SK-N-SH (cell line): ENCODE results near the gene SMAP2. TPM values are rescaled to one million over a fixed set of nuclear protein-coding genes. Genes with fewer than 3 reads are reported as not detected.

ENCODE experiments used
- CTCF ChIA-PET: fragments of 300-600, 350-600 bp; formaldehyde crosslinking; extraction: SDS; loops from one replicate; lab custom pipeline; 2021; lab: Yijun Ruan, JAX
- POLR2A ChIA-PET: fragments of 350-600 bp; sonication (Branson Sonifier 250); formaldehyde crosslinking; extraction: SDS; loops from one replicate; lab custom pipeline; 2020; ENCODE audit warnings: antibody characterized with exemption, inconsistent platforms; lab: Yijun Ruan, JAX
- DNase-seq: peaks from one replicate; pipeline ENCODE4 v3.0.0; 2012
- H2AFZ ChIP-seq: fragments of 200-600 bp; sonication (generic); 2 replicates; pipeline ENCODE4 v1.8.1; 2016; ENCODE audit warnings: antibody characterized with exemption, mild to moderate bottlenecking, low read depth
- H3F3A ChIP-seq: fragments of 200-600 bp; sonication (generic); replicated peaks from 2 replicates; pipeline ENCODE3; 2016; ENCODE audit warnings: antibody characterized with exemption, mild to moderate bottlenecking; ENCODE audit not compliant: insufficient read depth
- H3K27ac ChIP-seq, 2 experiments: fragments of 200-500 bp in 1 of 2; fragments of 200-600 bp in 1 of 2; sonication (Bioruptor generic) in 1 of 2; sonication (generic), shearing (Covaris generic) in 1 of 2; 2 replicates each; pipeline versions ENCODE4 v1.5.1 to v1.6.1; 2014 to 2016; ENCODE audit warnings: low read depth in 2 of 2, inconsistent platforms in 1 of 2, low read length in 1 of 2, mild to moderate bottlenecking in 1 of 2, mixed read lengths in 1 of 2
- H3K27me3 ChIP-seq: fragments of 200-600 bp; sonication (generic), shearing (Covaris generic); 2 replicates; pipeline ENCODE4 v1.6.1; 2016; ENCODE audit warnings: mixed run types; ENCODE audit not compliant: insufficient read depth
- H3K36me3 ChIP-seq, 2 experiments: fragments of 200-500 bp in 1 of 2; fragments of 200-600 bp in 1 of 2; sonication (Bioruptor generic) in 1 of 2; sonication (generic) in 1 of 2; replicated peaks in 1 of 2; 2 replicates each; pipeline versions ENCODE3 to v1.5.1; 2014 to 2016; ENCODE audit warnings: low read length in 1 of 2, mild to moderate bottlenecking in 1 of 2; ENCODE audit not compliant: insufficient read depth in 2 of 2, control insufficient read depth in 1 of 2
- H3K4me1 ChIP-seq, 2 experiments: fragments of 200-500 bp in 1 of 2; fragments of 200-600 bp in 1 of 2; sonication (Bioruptor generic) in 1 of 2; sonication (generic), shearing (Covaris generic) in 1 of 2; 2 replicates each; pipeline versions ENCODE4 v1.5.1 to v1.6.1; 2014 to 2016; ENCODE audit warnings: low read depth in 1 of 2, low read length in 1 of 2, mixed run types in 1 of 2; ENCODE audit not compliant: insufficient read depth in 2 of 2, control insufficient read depth in 1 of 2
- H3K4me2 ChIP-seq: fragments of 200-600 bp; sonication (generic), shearing (Covaris generic); 2 replicates; pipeline ENCODE4 v1.6.1; 2017; ENCODE audit warnings: mixed run types
- H3K4me3 ChIP-seq, 2 experiments: fragments of 200-500 bp in 1 of 2; fragments of 200-600 bp in 1 of 2; sonication (Bioruptor generic) in 1 of 2; sonication (generic), shearing (Covaris generic) in 1 of 2; 2 replicates each; pipeline versions ENCODE4 v1.5.1 to v1.8.1; 2014 to 2016; ENCODE audit warnings: low read depth in 2 of 2, inconsistent platforms in 1 of 2, low read length in 1 of 2, mild to moderate bottlenecking in 1 of 2, mixed read lengths in 1 of 2, moderate library complexity in 1 of 2
- H3K79me2 ChIP-seq: fragments of 200-600 bp; sonication (generic); 2 replicates; pipeline ENCODE4 v1.8.1; 2017; ENCODE audit warnings: mild to moderate bottlenecking; ENCODE audit not compliant: insufficient read depth
- H3K9ac ChIP-seq: fragments of 200-600 bp; sonication (generic); 2 replicates; pipeline ENCODE4 v1.6.1; 2017; ENCODE audit warnings: mixed run types
- H3K9me2 ChIP-seq: fragments of 200-600 bp; sonication (generic); 2 replicates; pipeline ENCODE4 v1.6.1; 2017; ENCODE audit warnings: mixed run types
- H3K9me3 ChIP-seq: fragments of 200-600 bp; sonication (generic); 2 replicates; pipeline ENCODE4 v1.6.1; 2017; ENCODE audit warnings: mixed run types, mild to moderate bottlenecking, moderate library complexity
- H4K20me1 ChIP-seq: fragments of 200-600 bp; sonication (generic); 2 replicates; pipeline ENCODE4 v1.6.1; 2017; ENCODE audit warnings: mild to moderate bottlenecking, mixed run types; ENCODE audit not compliant: insufficient read depth
- CHD2 ChIP-seq: fragments of 150-350 bp; IDR thresholded peaks from 2 replicates; pipeline ENCODE4 v1.6.1; 2018; ENCODE audit warnings: low read length; ENCODE audit not compliant: partially characterized antibody
- CTCF ChIP-seq: fragments of 200-600 bp; sonication (generic); IDR thresholded peaks from 2 replicates; pipeline ENCODE4 v1.6.1; 2017; ENCODE audit warnings: antibody characterized with exemption, mild to moderate bottlenecking, moderate library complexity
- ELF1 ChIP-seq: IDR thresholded peaks from 2 replicates; pipeline ENCODE4 v1.4.0; 2012
- FOXJ3 ChIP-seq: sonication (generic); formaldehyde crosslinking; IDR thresholded peaks from 2 replicates; pipeline ENCODE4 v1.5.1; 2020; ENCODE audit warnings: mild to moderate bottlenecking, missing genetic modification reagents
- FOXM1 ChIP-seq: IDR thresholded peaks from 2 replicates; pipeline ENCODE4 v1.4.0; 2012; ENCODE audit warnings: low read depth, mild to moderate bottlenecking
- GABPA ChIP-seq: IDR thresholded peaks from 2 replicates; pipeline ENCODE4 v1.4.0; 2012; ENCODE audit warnings: low read depth, mild to moderate bottlenecking
- GATA2 ChIP-seq: sonication (generic); formaldehyde crosslinking; IDR thresholded peaks from 2 replicates; pipeline ENCODE4 v1.5.0; 2020; ENCODE audit warnings: mild to moderate bottlenecking, missing genetic modification reagents
- IRF3 ChIP-seq: fragments of 150-350 bp; IDR thresholded peaks from 2 replicates; pipeline ENCODE4 v1.6.1; 2016; ENCODE audit warnings: mild to moderate bottlenecking, low read depth, low read length
- JUND ChIP-seq: IDR thresholded peaks from 2 replicates; pipeline ENCODE4 v1.4.0; 2012
- MAX ChIP-seq: IDR thresholded peaks from 2 replicates; pipeline ENCODE4 v1.4.0; 2012; ENCODE audit warnings: low read depth
- MEF2A ChIP-seq: IDR thresholded peaks from 2 replicates; pipeline ENCODE4 v1.4.0; 2012; ENCODE audit warnings: low read depth, borderline replicate concordance
- RAD21 ChIP-seq: IDR thresholded peaks from 2 replicates; pipeline ENCODE4 v1.6.1; 2012; ENCODE audit warnings: mild to moderate bottlenecking, low read length
- RCOR1 ChIP-seq: fragments of 150-350 bp; IDR thresholded peaks from 2 replicates; pipeline ENCODE4 v1.6.1; 2017; ENCODE audit warnings: antibody characterized with exemption, low read length
- RXRA ChIP-seq: IDR thresholded peaks from 2 replicates; pipeline ENCODE4 v1.4.0; 2012; ENCODE audit warnings: low read depth, mild to moderate bottlenecking, borderline replicate concordance
- TAF1 ChIP-seq: IDR thresholded peaks from 2 replicates; pipeline ENCODE4 v1.6.1; 2012; ENCODE audit warnings: low read depth, mild to moderate bottlenecking, low read length, moderate library complexity, borderline replicate concordance
- TCF12 ChIP-seq: IDR thresholded peaks from 2 replicates; pipeline ENCODE4 v1.4.0; 2012
- TEAD4 ChIP-seq: IDR thresholded peaks from 2 replicates; pipeline ENCODE4 v1.4.0; 2012; ENCODE audit warnings: mild to moderate bottlenecking, borderline replicate concordance; ENCODE audit not compliant: insufficient read depth
- USF2 ChIP-seq: fragments of 150-350 bp; IDR thresholded peaks from 2 replicates; pipeline ENCODE4 v1.6.1; 2017; ENCODE audit warnings: antibody characterized with exemption, low read length, low read depth, borderline replicate concordance
- YY1 ChIP-seq: IDR thresholded peaks from 2 replicates; pipeline ENCODE4 v1.4.0; 2012; ENCODE audit warnings: low read depth, mild to moderate bottlenecking
- ZBTB33 ChIP-seq: IDR thresholded peaks from 2 replicates; pipeline ENCODE4 v1.4.0; 2012; ENCODE audit warnings: low read depth, borderline replicate concordance
- WGBS: methylation state at CpG from one replicate; pipeline ENCODE4 v1.1.6; 2017; ENCODE audit warnings: low lambda C conversion rate; 5-methylcytosine and 5-hydroxymethylcytosine counted together
- polyA plus RNA-seq, 3 experiments: library from polyadenylated mRNA; depleted of rRNA; stranded (reverse); fragments of >200 nt; gene quantifications; 2 replicates each; pipeline ENCODE4 v1.2.3, GENCODE V29; 2012

SMAP2 gene
- polyA plus RNA-seq, 1 of the 3 experiments (the other 2 are of a cell fraction): 11.2 TPM

- CTCF ChIA-PET: interaction anchor here (1.2 to 5.9 kb wide), 4 partner anchors 15 to 246 kb away, joined by 3 to 37 read pairs (median 6); no protein-coding TSS in a partner anchor
Observed at GRCh38 chr1:40389871-40390560, 16.5 kb downstream of the SMAP2 start.

More at GRCh38 chr1:40389871-40390560, 16.5 kb downstream of the SMAP2 start:
- WGBS: 87% methylated on average over 4 of the region's 4 CpGs
- Histone ChIP-seq H3K36me3 (peaks cover 0 to 2% of the 10 kb centered on the region in 2 experiments), H4K20me1 (no peaks in the 10 kb centered on the region), H3K4me3 (no peak overlapping the region), H3K9me2 (no peaks in the 10 kb centered on the region), H2AFZ (no peak overlapping the region), H3K27me3 (no peaks in the 10 kb centered on the region), H3F3A (peaks cover 6% of the 10 kb centered on the region), H3K4me2 (no peak overlapping the region), H3K4me1 (peaks cover under 1 to 25% of the 10 kb centered on the region in 2 experiments; a peak in 2 of 4 replicates), H3K79me2 (peaks cover 53% of the 10 kb centered on the region), H3K9ac (no peak overlapping the region), H3K9me3 (no peaks in the 10 kb centered on the region), H3K27ac (no peak overlapping the region)
- POLR2A ChIA-PET: no interaction called here
- TF ChIP-seq TCF12: no peak
- TF ChIP-seq GABPA: no peak
- no peak for TF ChIP-seq USF2
- no peak for TF ChIP-seq YY1
- no peak for TF ChIP-seq ELF1
- TF ChIP-seq FOXJ3 (CRISPR knock-in tag): no peak
- no peak for TF ChIP-seq TEAD4
- TF ChIP-seq RCOR1: no peak
- TF ChIP-seq GATA2 (CRISPR knock-in tag): no peak
- no peak for TF ChIP-seq CTCF
- no peak for TF ChIP-seq MEF2A
- no peak for TF ChIP-seq IRF3
- no peak for TF ChIP-seq CHD2
- TF ChIP-seq JUND: no peak
- no peak for TF ChIP-seq ZBTB33
- no peak for TF ChIP-seq FOXM1
- no peak for TF ChIP-seq RXRA
- TF ChIP-seq TAF1: no peak
- no peak for TF ChIP-seq MAX
- TF ChIP-seq RAD21: no peak
- DNase-seq: no peak
